ENCODE results near the gene TET2. TPM values are rescaled to one million over a fixed set of nuclear protein-coding genes. Genes with fewer than 3 reads are reported as not detected.
A peak's percentile ranks its signal among the peaks of the same experiment; 100 is the strongest.

TET2 gene
- total RNA-seq, 3 donors from 2014 or later, result 29.0 to 36.3 (median 31.0) TPM

- DNase-seq (peak in 1 of 3 donors; percentile 22), ATAC-seq (peak; percentile 50)
- H3K4me3 ChIP-seq, result no peak overlapping the region
- intact Hi-C loops (cut with DNase I, micrococcal nuclease), result no loop called here
- H3K4me1 ChIP-seq (ENCODE audit: low read depth), result no peaks in the 10 kb centered on the region
- TF ChIP-seq, protein P1, sequence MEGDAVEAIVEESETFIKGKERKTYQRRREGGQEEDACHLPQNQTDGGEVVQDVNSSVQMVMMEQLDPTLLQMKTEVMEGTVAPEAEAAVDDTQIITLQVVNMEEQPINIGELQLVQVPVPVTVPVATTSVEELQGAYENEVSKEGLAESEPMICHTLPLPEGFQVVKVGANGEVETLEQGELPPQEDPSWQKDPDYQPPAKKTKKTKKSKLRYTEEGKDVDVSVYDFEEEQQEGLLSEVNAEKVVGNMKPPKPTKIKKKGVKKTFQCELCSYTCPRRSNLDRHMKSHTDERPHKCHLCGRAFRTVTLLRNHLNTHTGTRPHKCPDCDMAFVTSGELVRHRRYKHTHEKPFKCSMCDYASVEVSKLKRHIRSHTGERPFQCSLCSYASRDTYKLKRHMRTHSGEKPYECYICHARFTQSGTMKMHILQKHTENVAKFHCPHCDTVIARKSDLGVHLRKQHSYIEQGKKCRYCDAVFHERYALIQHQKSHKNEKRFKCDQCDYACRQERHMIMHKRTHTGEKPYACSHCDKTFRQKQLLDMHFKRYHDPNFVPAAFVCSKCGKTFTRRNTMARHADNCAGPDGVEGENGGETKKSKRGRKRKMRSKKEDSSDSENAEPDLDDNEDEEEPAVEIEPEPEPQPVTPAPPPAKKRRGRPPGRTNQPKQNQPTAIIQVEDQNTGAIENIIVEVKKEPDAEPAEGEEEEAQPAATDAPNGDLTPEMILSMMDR (IDR thresholded peaks at IDR 0.05), result no peak
- H3K36me3 ChIP-seq (ENCODE audit: low read depth), result no peaks in the 10 kb centered on the region
- H3K9me3 ChIP-seq, result no peaks in the 10 kb centered on the region
Observed at GRCh38 chr4:105236202-105236915, 89.7 kb downstream of the TET2 start.

DNA sequence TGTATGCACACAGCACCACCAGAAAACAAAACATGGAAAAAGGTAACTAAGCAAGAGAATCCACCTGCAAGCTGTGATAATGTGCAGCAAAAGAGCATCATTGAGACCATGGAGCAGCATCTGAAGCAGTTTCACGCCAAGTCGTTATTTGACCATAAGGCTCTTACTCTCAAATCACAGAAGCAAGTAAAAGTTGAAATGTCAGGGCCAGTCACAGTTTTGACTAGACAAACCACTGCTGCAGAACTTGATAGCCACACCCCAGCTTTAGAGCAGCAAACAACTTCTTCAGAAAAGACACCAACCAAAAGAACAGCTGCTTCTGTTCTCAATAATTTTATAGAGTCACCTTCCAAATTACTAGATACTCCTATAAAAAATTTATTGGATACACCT is 90.2 kb downstream of the TET2 start:
- TF ChIP-seq, protein P1 (IDR thresholded peaks at IDR 0.05), result no peak
- no peak overlapping the region for H3K4me3 ChIP-seq
- no peaks in the 10 kb centered on the region for H3K9me3 ChIP-seq
- H3K36me3 ChIP-seq (ENCODE audit: low read depth), result no peaks in the 10 kb centered on the region
- no peak for DNase-seq
- intact Hi-C loops (cut with DNase I, micrococcal nuclease), result no loop called here
- peak; percentile 25 for ATAC-seq
- no peaks in the 10 kb centered on the region for H3K4me1 ChIP-seq (ENCODE audit: low read depth)

DNA sequence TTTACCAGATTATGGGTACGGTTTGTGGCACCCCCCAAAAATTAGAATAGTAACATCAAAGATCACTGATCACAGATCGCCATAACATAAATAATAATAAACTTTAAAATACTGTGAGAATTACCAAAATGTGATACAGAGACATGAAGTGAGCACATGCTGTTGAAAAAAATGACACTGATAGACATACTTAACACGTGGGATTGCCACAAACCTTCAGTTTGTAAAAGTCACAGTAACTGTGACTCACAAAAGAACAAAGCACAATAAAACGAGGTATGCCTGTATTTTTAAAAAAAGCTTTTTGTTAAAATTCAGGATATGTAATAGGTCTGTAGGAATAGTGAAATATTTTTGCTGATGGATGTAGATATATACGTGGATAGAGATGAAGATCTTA is 93.4 kb downstream of the TET2 start:
- intact Hi-C loops (cut with DNase I, micrococcal nuclease), result no loop called here
- Histone ChIP-seq H3K4me1 (ENCODE audit: low read depth) (no peaks in the 10 kb centered on the region), H3K4me3 (no peak overlapping the region), H3K36me3 (ENCODE audit: low read depth) (no peaks in the 10 kb centered on the region), H3K9me3 (no peaks in the 10 kb centered on the region)
- DNase-seq (no peak), ATAC-seq (no peak)
- TF ChIP-seq, protein P1 (IDR thresholded peaks at IDR 0.05), result no peak

DNA sequence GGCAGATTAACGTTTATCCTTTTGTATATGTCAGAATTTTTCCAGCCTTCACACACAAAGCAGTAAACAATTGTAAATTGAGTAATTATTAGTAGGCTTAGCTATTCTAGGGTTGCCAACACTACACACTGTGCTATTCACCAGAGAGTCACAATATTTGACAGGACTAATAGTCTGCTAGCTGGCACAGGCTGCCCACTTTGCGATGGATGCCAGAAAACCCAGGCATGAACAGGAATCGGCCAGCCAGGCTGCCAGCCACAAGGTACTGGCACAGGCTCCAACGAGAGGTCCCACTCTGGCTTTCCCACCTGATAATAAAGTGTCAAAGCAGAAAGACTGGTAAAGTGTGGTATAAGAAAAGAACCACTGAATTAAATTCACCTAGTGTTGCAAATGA is 94.8 kb downstream of the TET2 start:
- Histone ChIP-seq H3K36me3 (ENCODE audit: low read depth) (no peaks in the 10 kb centered on the region), H3K4me1 (ENCODE audit: low read depth) (no peaks in the 10 kb centered on the region)
- no peak for ATAC-seq

DNA sequence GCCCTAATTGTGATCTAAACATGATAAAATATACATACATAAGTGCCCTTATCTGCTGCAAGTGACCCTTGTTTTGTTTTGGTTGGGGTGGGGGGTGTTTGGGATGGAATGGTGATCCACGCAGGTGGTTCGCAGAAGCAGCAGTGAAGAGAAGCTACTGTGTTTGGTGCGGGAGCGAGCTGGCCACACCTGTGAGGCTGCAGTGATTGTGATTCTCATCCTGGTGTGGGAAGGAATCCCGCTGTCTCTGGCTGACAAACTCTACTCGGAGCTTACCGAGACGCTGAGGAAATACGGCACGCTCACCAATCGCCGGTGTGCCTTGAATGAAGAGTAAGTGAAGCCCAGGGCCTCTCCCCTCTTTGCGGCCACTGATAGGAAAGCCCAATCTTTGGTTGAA is 96.8 kb downstream of the TET2 start:
- Histone ChIP-seq H3K9me3 (no peaks in the 10 kb centered on the region), H3K36me3 (ENCODE audit: low read depth) (no peaks in the 10 kb centered on the region), H3K4me1 (ENCODE audit: low read depth) (no peaks in the 10 kb centered on the region), H3K4me3 (no peak overlapping the region)
- no peak for DNase-seq
- no peak for ATAC-seq
- intact Hi-C loops (cut with DNase I, micrococcal nuclease), result no loop called here
- TF ChIP-seq, protein P1 (IDR thresholded peaks at IDR 0.05), result no peak

More for the DNA sequence above, 94.8 kb downstream of the TET2 start:
- intact Hi-C loops (cut with DNase I, micrococcal nuclease), result no loop called here
- H3K9me3 ChIP-seq, result no peaks in the 10 kb centered on the region
- no peak overlapping the region for H3K4me3 ChIP-seq
- TF ChIP-seq, protein P1 (IDR thresholded peaks at IDR 0.05), result no peak
- no peak for DNase-seq
